Measurements from ENCODE around the gene TAX1BP3.
A peak's percentile ranks its signal among the peaks of the same experiment; 100 is the strongest.

TAX1BP3 gene

GRCh38 chr17:3635474-3636153, 32.8 kb downstream of the TAX1BP3 start:
- no peak for TF ChIP-seq REST (IDR thresholded peaks at IDR 0.05; ENCODE audit: insufficient replicate concordance, low read depth)
- H3K27ac ChIP-seq (replicated peaks): peak overlapping the region; percentile 93
- H3K27me3 ChIP-seq (ENCODE audit: insufficient read depth, poor library complexity, severe bottlenecking): no peaks in the 10 kb centered on the region
- H3K4me3 ChIP-seq (replicated peaks; ENCODE audit: insufficient read depth, low read length): peak overlapping the region; percentile 80
- DNase-seq (ENCODE audit: low read depth in 1 of 2, low spot score in 1 of 2): no peak

DNA sequence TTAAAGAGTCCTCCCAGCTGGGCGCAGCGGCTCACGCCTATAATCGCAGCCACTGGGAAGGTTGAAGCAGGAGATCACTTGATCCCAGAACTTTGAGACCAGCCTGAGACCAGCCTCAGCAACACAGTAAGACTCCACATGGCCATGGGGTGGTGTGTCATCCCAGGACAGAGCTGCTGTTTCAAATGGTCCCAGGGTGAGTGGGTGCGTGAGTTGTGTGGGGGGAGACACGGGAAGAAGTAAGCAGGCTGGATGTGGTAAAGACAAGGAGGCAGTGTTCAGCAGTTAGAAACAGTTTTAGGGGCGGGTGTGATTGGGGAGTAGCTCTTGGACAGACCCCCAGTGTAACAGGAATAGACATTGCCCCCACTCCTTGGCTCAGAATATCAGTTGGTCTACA, 36.1 kb downstream of the TAX1BP3 start:
- DNase-seq (ENCODE audit: low read depth in 1 of 2, low spot score in 1 of 2): no peak
- TF ChIP-seq POLR2AphosphoS5 (IDR thresholded peaks at IDR 0.05; ENCODE audit: low read depth) (no peak), SPI1 (IDR thresholded peaks at IDR 0.05; ENCODE audit: borderline replicate concordance, low read depth) (no peak), CTCF (IDR thresholded peaks at IDR 0.05; ENCODE audit: insufficient read depth, low read length) (no peak)
- no peaks in the 10 kb centered on the region for H3K27me3 ChIP-seq (ENCODE audit: insufficient read depth, poor library complexity, severe bottlenecking)
- no peak overlapping the region for H3K27ac ChIP-seq (replicated peaks)
- H3K4me3 ChIP-seq (replicated peaks; ENCODE audit: insufficient read depth, low read length): no peak overlapping the region

DNA sequence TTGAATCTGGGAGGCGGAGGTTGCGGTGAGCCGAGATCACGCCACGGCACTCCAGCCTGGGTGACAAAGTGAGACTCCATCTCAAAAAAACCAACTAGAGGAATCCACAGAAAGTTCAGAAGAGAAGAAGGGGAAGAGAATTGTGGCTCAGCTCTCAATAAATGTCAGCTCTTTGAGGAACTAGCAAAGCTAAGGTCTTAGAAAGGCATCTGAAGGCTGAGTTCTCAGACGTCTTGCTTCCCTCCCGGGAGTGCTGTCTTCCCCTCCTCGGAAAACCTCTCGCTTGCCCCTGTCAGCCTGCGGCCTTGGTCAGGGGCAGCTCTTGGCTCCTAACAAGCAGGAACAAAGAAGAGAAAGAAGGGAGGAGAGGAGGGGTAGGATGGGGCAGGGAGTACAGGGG, 37.6 kb downstream of the TAX1BP3 start:
- TF ChIP-seq CTCF (IDR thresholded peaks at IDR 0.05; ENCODE audit: insufficient read depth, low read length) (no peak), REST (IDR thresholded peaks at IDR 0.05; ENCODE audit: insufficient replicate concordance, low read depth) (no peak), SPI1 (IDR thresholded peaks at IDR 0.05; ENCODE audit: borderline replicate concordance, low read depth) (no peak), GABPA (IDR thresholded peaks at IDR 0.05; ENCODE audit: low read depth) (no peak), POLR2AphosphoS5 (IDR thresholded peaks at IDR 0.05; ENCODE audit: low read depth) (no peak)
- DNase-seq (ENCODE audit: low read depth in 1 of 2, low spot score in 1 of 2): peak in 1 of 2 experiments; percentile 29
- H3K27ac ChIP-seq (replicated peaks): peak overlapping the region; percentile 51; the same call in 1 of the 2 replicates
- no peaks in the 10 kb centered on the region for H3K27me3 ChIP-seq (ENCODE audit: insufficient read depth, poor library complexity, severe bottlenecking)
- no peak overlapping the region for H3K4me3 ChIP-seq (replicated peaks; ENCODE audit: insufficient read depth, low read length)

DNA sequence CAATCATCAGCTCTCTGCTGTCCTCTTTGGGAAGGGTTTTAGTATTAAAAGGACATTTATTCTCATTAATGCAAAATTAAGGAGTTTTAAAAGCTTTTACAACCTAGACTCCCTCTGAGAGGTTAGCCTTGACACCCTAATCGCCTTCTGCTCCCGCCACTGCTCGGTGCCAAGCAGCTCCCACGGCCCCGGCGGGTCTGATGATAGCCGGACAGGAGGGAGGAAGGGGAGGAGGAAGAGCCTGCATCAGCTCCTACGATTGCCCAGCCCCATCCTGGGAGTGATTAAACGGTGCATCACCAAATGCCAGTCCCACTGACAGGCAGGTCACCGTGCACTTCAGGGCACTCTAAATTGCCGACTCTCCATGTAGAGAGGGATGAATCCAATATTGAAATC, 40.6 kb downstream of the TAX1BP3 start:
- Histone ChIP-seq H3K4me3 (replicated peaks; ENCODE audit: insufficient read depth, low read length) (no peak overlapping the region), H3K27me3 (ENCODE audit: insufficient read depth, poor library complexity, severe bottlenecking) (no peaks in the 10 kb centered on the region), H3K27ac (replicated peaks) (no peak overlapping the region)
- no peak for TF ChIP-seq REST (IDR thresholded peaks at IDR 0.05; ENCODE audit: insufficient replicate concordance, low read depth)
- no peak for TF ChIP-seq GABPA (IDR thresholded peaks at IDR 0.05; ENCODE audit: low read depth)
- TF ChIP-seq POLR2AphosphoS5 (IDR thresholded peaks at IDR 0.05; ENCODE audit: low read depth): no peak
- no peak for TF ChIP-seq CTCF (IDR thresholded peaks at IDR 0.05; ENCODE audit: insufficient read depth, low read length)
- no peak for TF ChIP-seq SPI1 (IDR thresholded peaks at IDR 0.05; ENCODE audit: borderline replicate concordance, low read depth)
- no peak for DNase-seq (ENCODE audit: low read depth in 1 of 2, low spot score in 1 of 2)
